HTR-8/SVneo (cell line): ENCODE measurements around the gene IWS1.
"Not testable (repeated sequence)": the region's sequence is repeated elsewhere in the genome, so short reads cannot be mapped to it uniquely, and the experiment has no call there.

Experiments
- DNase-seq: peaks from one replicate; pipeline ENCODE4 v3.0.0; 2011; ENCODE audit warnings: low spot score, mixed read lengths; ENCODE audit not compliant: insufficient read length
- FAIRE-seq: peaks from 2 replicates; lab custom pipeline; 2011; peaks lifted over from hg19 to GRCh38; lab: Jason Lieb, UNC

The IWS1 gene

GRCh38 chr2:127464470-127465257 is 61.6 kb downstream of the IWS1 start:
- DNase-seq (no peak), FAIRE-seq (no peak)

GRCh38 chr2:127463155-127463991 is 62.9 kb downstream of the IWS1 start:
- no peak for FAIRE-seq

DNA sequence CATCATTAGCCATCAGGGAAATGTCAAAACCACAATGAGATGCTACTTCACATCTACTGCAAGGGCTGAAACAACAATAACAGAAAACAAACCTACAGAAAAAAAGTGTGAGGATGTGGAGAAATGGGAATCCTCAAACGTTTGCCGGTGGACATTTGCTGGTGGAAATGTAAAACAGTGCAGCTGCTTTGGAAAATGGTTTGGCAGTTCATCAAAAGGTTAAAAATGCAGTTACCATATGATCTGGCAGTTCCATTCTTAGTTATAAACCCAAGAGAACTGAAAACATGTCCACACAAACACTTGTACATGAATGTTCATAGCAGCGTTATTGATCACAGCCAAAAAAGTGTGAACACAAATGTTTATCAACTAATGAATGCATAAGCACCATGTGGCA is 63.8 kb downstream of the IWS1 start:
- FAIRE-seq (no peak), DNase-seq (no peak)

More at GRCh38 chr2:127463155-127463991, 62.9 kb downstream of the IWS1 start:
- DNase-seq = no peak

DNA sequence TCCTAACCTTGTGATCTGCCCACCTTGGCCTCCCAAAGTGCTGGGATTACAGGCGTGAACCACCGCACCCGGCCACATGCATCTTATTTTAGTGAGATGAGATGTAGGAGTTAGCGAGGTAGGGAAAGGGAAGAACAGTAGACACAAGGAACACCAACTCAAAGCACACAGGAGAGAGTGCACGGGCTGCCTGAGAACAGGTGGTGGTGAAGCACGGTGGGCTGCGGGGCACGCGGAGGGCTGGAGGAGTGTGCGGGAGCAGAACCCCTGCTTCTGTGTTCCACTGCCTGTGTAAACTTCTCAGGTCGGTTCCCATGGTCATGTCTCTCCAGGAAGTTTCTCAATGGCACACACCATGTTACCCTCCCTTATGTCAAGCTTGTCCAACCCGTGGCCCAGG is 69.3 kb downstream of the IWS1 start:
- no peak for FAIRE-seq
- no peak for DNase-seq

- FAIRE-seq = no peak
- DNase-seq = no peak
These were observed 70.5 kb downstream of the IWS1 start for GRCh38 chr2:127455566-127456493.

- FAIRE-seq = no peak
- DNase-seq = no peak
These were observed 71.4 kb downstream of the IWS1 start for GRCh38 chr2:127454595-127455565.

GRCh38 chr2:127453392-127454171 is 72.7 kb downstream of the IWS1 start:
- DNase-seq (peak; percentile 59), FAIRE-seq (no peak)

DNA sequence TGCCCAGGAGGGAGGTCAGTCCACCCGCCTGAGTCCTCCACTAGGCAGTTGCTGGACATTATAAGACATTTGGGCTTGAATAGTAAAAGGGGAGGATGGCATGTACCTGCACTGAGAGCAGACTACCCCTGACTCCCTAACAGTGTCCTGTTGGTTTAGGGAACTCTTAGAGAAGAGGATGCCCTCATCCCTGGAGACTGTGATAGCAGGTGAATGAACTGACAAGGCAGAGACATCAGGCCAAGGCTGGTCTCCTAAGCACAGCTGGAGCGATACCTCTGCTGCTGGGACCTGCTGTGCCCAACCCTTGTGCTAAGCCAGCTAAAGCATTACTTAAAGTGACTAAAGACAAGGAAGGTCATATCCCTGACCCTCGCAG is 73.3 kb downstream of the IWS1 start:
- no peak for DNase-seq
- no peak for FAIRE-seq

- DNase-seq, FAIRE-seq: not testable (repeated sequence)
These were observed 73.9 kb downstream of the IWS1 start for GRCh38 chr2:127452423-127452822.

DNA sequence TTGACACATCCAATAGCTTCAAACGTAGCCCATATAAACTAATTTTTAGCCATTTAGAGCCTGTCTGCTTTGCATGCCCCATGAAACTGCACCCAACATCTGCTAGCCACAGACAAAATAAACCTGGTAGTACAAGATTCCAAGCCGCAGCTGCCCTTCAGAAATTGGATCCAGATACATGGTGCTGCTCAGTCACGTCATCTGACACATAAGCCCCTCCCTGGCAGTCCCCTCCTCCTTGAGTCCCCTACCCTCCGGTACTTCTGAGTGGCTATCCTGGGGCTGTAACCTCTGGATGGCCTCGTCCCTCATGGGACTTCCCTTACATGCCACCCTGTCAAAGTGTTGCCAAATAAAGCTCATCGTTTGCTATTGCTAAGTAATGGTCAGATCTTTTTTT is 74.3 kb downstream of the IWS1 start:
- no peak for FAIRE-seq

GRCh38 chr2:127449898-127450297 is 76.4 kb downstream of the IWS1 start:
- FAIRE-seq (no peak), DNase-seq (no peak)

More for the DNA sequence above, 74.3 kb downstream of the IWS1 start:
- no peak for DNase-seq

GRCh38 chr2:127449414-127449813 is 76.9 kb downstream of the IWS1 start:
- DNase-seq (no peak), FAIRE-seq (no peak)

DNA sequence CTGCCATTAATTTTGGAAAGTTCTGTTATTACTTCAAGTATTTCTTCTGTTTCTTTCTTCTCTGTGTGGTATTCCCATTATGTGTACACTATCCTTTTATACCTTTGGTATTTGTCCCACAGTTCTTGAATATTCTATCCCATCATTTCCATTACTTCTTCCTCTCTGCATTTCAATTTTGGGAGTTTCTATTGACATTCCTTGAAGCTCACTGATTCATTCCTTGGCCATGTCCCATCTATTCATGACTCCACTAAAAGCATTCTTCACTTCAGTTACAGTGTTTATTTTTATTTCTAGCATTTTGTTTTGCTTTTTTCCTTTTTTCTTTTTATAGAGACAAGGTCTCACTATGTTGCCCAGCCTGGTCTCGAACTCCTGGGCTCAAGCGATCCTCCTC is 77.8 kb downstream of the IWS1 start:
- FAIRE-seq (no peak), DNase-seq (no peak)

GRCh38 chr2:127439343-127439742 is 86.9 kb downstream of the IWS1 start:
- FAIRE-seq (no peak), DNase-seq (no peak)

DNA sequence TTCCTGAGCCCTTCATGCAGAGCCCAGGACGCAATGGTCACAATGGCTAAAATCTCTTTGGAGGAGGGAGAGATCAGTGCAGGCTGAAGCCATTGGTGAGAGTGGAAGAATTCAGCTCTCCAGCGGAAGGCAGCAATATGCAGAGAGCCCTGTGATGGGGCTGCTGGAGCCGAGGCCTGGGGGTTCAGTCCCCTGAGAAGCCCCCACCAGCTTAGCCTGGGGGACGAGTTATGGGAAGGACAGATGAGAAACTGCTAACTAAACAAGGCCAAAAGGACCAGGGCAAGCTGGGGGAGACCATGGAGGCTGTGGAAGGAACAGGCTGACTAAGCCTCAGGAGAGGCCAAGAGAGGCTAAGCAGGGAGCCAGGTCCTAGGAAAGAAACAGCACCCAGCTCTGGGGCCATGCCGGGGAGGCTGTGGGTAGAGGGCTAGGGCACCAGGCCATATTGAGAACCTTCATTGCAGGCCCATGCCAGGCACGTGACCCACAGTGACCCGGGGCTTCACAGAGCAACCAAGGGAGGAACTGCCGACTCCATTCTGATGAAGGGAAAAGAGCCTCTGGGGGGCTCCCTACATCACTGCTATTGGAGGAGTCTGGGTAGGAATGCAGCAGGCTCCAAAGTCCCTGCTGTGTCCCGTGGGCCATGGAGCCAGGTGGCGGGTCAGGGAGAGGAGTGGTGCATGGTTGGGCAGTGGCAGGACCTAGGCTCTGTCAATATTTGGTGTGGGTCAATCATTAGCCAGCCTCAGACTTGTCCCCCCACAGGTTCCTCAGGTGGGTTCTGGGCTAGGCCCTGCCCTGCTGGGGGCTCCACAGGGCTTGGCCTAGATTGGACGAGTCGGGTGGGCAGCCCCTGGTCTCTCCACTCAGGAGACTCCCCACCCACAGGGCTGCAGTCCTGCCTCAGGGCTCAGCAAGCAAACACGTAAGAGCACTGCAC is 88.2 kb downstream of the IWS1 start:
- DNase-seq (no peak), FAIRE-seq (no peak)

DNA sequence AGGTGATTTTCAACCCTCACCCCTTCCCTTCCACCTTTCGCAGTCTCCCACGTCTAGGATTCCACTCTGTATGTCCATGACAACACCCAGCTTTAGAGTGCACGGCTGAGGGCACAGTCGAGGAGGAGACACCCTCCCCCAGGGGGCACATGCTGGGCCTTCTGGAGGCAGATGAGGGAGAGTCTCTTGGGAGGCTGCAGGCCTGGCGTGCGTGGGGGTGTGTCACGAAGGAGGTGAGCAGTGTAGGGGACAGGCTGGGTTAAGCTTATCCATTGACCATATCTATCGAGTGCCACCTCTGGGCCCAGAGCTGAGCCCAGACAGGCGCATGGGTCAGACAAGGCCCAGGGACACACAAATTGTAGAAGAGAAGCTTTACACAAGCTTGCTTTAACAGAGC is 89.2 kb downstream of the IWS1 start:
- no peak for FAIRE-seq
- no peak for DNase-seq

- FAIRE-seq = no peak
- no peak for DNase-seq
These were observed 91.8 kb downstream of the IWS1 start for GRCh38 chr2:127434515-127434914.
